ENCODE measurements around the gene MSH5.
"Not testable (repeated sequence)": the region's sequence is repeated elsewhere in the genome, so short reads cannot be mapped to it uniquely, and the experiment has no call there.

DNA sequence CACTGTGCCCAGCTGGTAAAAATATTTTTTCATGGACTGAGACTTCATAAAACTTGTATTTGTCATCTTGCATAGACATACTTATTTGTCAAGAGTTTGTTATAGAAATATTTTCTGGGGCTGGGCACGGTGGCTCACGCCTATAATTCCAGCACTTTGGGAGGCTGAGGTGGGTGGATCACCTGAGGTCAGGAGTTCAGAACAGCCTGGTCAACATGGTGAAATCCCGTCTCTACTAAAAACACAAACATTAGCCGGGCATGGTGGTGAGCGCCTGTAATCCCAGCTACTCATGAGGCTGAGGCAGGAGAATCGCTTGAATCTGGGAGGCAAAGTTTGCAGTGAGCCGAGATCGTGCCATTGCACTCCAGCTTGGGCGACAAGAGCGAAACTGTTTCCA lies 68.8 kb downstream of the MSH5 start:
- TF ChIP-seq, protein P1, sequence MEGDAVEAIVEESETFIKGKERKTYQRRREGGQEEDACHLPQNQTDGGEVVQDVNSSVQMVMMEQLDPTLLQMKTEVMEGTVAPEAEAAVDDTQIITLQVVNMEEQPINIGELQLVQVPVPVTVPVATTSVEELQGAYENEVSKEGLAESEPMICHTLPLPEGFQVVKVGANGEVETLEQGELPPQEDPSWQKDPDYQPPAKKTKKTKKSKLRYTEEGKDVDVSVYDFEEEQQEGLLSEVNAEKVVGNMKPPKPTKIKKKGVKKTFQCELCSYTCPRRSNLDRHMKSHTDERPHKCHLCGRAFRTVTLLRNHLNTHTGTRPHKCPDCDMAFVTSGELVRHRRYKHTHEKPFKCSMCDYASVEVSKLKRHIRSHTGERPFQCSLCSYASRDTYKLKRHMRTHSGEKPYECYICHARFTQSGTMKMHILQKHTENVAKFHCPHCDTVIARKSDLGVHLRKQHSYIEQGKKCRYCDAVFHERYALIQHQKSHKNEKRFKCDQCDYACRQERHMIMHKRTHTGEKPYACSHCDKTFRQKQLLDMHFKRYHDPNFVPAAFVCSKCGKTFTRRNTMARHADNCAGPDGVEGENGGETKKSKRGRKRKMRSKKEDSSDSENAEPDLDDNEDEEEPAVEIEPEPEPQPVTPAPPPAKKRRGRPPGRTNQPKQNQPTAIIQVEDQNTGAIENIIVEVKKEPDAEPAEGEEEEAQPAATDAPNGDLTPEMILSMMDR (conservative IDR thresholded peaks at IDR 0.05; ENCODE audit: low read length): not testable (repeated sequence)
- not testable (repeated sequence) for TF ChIP-seq EZH2phosphoT487 (IDR thresholded peaks at IDR 0.05; ENCODE audit: borderline replicate concordance, low read depth, low read length)

All from OCI-LY7 (cell line).